ENCODE measurements around the gene NUP98.
A peak's percentile ranks its signal among the peaks of the same experiment; 100 is the strongest.

NUP98 gene

DNA sequence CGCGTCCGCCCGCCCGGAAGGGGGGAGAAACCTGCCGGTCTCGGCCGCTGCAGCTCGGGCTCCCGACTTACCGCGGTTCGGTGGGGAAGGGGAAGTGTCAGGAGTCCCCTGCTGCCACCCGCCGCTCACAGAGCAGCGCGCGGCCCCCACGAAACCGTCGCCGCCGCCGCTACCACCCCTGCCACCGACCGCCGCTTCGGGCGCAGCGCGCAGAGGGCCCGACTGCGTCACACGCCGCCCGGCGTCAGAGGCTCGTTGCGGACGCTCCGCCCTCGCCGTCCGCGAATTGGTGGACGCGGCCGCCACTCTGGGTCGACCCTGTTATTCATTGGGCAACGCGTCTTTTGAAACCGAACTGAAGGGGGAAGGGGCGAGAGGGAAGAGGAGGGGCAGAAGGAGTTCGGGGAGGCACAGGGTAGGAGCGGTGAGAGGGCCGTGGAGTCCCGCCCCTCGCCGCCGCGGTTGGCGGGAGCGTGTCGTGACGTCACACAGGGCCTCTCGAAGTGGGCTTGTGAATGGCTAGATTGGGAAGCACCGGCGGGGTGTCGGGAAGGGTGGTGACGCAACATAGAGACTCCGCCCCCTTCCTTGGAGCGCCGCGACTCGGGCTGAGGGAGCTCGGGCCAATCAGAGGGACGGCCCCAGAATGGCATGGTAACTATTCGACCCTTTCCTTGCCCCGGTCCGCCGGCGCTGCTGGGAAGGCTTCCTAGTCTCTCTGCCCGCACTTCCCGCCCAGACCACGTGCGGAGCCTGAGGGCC lies at the start of gene NUP98:
TSS of gene NUP98 (minus strand) at position 226 of the 762 bp plus-strand sequence. CDS start 15,437 bp downstream, outside the sequence.
- DNase-seq: peak; percentile 100

DNA sequence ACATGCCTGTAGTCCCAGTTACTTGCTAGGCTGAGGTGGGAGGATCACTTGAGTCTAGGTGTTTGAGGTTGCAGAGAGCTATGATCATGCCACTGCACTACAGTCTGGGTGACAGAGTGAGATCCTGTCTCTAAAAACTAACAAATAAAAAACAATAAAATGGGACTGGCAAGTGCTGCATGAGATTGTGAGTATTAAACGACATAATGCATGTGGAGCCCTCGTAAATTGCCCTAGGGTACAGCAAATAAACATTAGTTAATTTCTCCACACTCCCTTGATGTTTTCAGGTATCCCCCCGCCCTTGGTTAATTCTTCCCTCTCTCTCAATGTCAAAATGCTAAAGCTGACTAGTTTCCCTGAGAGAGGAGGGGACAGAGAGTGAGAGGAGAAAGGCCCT lies 48.3 kb upstream of the NUP98 start:
- no peak for DNase-seq

DNA sequence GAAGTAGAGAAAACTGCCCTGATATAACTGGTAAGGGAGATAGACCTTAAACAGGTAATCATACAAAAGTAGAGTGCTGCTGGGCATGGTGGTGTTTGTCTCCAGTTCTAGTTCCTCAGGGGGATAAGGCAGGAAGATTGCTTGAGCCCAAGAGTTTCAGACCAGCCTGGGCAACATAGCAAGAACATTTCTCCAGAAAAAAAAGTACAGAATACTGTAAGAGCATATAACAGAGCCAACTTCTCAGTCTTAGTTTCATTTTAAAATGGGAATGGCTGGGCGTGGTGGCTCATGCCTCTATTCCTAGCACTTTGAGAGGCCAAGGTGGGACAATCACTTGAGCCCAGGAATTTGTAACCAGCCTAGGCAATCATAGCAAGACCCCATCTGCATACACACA lies 47.9 kb upstream of the NUP98 start:
- DNase-seq: no peak

GRCh38 chr11:3843326-3843725 lies 46.0 kb upstream of the NUP98 start:
- DNase-seq: no peak

DNA sequence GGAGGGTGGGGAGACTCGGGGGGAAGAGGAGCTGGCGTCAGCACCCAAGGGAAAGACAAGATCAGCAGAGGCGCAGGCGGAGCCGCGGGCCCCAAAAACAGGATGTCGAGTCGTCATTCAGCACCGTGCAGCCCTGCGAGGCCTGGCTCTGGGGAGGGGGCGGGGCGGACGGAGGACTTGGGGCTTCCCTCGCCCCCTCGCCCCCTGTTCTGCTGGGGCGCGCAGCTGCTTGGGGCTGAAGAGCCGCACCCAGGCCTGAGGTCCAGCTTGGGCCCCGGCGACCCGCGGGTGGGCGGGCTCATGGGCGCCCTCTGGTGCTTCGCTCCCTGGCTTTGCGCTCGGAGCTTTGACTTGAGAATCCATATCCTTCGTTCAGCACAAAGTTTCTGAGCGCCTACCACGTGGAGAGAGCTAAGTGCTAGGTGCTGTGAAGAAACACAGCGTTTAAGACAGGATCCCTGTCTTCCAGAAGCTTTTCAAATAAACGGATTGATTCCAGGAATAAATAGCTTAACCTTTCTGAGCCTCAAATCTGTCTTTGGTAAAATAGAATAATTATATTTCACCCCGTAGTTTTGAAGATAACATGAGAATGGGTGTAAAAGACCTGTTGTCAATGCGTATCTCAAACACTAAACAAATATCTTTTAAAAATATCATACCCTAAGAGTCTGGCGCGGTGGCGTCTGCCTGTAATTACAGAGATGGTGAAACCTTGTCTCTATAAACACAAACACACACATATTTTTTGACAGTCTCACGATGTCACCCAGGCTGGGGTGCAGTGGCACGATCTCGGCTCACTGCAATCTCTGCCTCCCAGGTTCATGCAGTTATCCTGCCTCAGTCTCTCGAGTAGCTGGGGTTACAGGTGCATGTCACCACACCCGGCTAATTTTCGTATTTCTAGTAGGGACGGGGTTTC lies 44.3 kb upstream of the NUP98 start:
- DNase-seq: peak; percentile 96

GRCh38 chr11:3840870-3841425 lies 43.6 kb upstream of the NUP98 start, which contains the start of gene RHOG:
Gene RHOG, minus strand, starts transcription at chr11:3840959. Its CDS starts 12,821 bp downstream, at chr11:3828138.
- DNase-seq: peak; percentile 97

DNA sequence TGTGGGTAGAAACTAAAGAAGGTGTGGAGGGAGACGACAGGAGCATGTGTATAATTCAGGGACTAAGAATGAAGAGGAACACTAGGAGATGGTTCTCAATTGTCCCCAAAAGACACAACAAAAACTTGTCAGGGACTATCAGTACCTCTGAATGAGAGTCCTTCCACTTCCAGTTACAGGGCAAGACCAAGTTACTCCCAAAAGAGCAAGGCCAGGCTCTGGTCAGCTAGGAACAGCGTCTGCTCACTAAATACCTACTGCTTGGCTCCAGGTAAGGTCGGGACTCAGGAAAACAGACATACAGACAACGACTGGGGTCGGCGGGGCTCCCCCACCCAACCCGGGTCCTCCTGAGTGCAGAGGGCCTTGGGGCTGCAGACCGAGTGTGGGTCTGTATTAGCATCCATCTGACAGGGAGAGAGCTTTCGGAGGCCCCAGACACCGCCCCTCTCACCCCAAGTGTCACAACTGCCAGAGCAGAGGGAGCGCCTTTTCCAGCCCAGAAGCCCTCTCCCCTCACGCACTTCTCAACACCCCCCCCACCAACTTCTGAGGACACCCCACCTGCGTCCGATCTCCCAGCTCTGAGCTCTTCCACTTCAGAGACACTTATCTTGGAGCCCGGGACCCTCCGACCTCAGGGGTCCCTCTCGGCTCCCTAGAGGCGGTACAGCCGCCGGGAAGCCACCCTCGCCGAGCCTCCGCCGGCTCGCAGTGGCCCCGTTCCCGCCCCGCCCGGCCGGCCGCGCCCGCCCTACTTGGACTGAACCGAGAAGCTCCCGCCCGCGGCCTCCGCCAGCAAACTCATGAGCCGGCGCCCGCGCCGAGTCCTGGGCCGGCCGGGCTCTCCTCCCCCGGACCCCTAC lies 42.9 kb upstream of the NUP98 start:
- DNase-seq: peak; percentile 71

- peak; percentile 58 for DNase-seq
Observed at GRCh38 chr11:3838504-3838903, 41.1 kb upstream of the NUP98 start.

DNA sequence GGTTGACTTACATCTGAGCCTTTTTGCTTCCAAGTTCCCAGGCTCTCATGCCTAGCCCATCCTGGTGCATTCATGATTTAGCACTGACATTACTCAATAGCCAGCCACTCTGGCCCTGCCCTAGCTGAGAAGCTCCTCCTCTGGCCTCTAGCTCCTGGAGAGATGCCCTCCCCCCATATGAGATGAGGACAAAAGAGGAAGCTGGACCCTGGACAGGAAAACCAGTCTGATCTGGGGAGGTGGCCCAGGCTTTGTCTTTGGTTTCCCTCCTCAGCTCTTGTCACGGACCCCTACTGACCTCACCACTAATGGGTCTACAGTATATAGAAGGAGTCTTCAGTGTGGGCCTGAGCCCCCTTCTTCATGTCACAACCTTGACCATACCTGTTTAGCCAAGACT lies 40.4 kb upstream of the NUP98 start:
- peak; percentile 98 for DNase-seq

DNA sequence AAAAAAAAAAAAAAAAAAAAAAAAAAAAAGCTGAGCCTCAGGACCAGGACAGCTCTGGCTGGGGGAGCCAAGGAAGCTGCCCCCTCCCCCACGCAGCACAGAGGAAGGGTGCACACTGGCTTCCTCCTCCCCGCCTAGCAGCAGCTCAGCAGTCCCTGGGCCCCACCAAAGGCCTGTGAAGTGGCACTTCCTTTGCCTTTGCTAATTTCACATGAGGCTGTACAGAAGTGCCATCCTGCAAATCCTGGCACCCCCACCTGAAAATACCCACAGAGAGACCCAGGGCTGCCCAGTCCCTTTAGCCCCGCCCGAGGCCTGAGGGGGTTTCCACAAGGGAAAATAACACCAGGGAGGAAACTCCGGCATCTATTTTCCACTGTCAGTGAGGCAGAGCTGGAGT lies 39.5 kb upstream of the NUP98 start:
- DNase-seq: peak; percentile 41

- peak; percentile 62 for DNase-seq
Observed at GRCh38 chr11:3835751-3836150, 38.4 kb upstream of the NUP98 start.

DNA sequence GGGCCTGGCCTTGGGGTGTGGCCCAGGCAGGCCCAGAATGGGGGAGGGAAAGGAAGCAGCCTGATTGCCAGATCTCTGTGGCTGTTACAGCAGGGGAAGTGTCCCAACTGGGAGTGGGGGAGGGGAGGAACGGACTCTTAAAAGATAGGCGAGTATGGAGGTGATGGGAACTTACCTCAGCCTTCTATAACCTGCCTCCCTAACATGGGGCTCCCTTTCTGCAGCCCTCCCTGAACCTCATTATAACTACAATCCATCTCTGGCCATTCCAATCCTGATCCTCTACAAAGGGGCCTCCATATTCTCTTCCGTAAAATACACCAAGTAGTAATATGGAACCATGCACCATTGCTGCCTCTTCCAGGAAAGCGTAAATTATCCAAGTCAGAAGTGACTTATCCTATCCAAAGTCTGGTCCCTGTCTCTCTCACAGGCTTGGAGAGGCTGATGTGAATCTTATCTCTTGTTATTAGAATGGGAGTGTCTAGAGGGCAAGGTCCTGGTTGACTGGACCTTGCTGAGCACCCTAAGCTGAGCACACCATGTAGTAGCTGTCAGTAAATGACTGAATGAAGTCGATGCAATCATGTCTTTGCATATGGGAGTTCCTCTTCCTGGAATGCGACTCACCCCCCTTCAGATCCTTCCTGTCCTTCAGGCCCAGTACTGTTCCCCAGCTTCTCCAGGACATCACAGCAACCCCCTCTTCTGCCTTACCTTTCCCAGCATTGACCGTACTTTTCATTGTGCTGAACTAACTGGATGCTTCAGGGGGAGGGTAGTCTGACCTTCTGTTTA lies 37.5 kb upstream of the NUP98 start:
- peak; percentile 97 for DNase-seq

DNA sequence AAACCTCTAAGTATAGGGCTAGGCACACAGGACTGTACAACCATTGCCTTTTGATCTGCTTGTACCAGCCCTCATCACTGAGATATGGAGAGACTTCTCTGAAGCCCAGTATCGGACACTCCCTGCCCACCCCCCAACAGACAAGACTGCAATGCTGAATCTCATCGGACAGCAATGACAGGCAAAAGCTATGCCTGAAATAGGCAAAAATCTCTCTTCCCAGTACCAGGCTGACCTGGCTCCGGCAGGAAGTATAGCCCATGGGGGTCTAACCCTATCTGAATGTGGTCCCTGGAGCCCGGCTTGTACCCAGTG lies 37.0 kb upstream of the NUP98 start:
- no peak for DNase-seq

- peak; percentile 72 for DNase-seq
Observed at GRCh38 chr11:3833449-3833848, 36.1 kb upstream of the NUP98 start.

GRCh38 chr11:3832816-3833215 lies 35.5 kb upstream of the NUP98 start:
- DNase-seq: no peak

DNA sequence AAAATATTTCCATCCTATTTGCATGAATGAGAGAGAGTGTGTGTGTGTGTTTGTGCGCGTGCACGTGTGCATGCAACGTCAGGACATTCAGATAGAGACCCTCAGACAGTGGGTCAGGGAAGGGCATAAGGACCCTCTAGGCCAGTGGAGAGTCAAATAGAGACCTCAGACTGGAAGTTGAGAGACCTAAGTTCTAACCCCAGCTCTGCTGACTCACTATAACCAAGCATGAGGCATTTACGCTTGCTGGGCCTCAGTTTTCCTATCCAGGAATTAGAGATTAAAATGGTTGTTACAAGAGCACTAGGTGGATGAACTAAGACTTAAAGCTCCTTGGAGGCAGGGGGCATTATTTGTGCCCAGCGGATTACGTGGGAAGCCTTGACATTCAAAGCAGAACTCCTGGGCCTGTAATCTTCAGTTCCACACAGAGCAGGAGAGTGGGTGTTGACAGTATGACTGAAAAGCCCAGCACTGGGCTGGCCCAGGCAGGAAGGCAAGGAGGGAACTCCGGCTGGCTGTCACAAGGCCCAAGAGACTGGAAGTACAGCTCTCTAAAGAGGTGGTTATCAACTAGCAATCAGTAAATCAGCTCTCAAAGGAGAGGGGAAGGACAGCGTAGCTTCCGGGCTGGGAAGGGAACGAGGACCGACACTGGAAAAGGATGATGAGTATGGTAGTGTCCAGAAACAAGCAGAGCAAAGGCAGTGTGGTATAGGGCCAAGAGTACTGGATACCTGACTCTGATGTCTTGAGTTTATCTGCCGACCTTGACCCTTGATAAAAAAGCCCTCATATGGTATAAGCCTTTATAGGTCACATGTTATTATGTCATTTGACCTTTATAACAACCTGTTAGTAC lies 34.3 kb upstream of the NUP98 start:
- DNase-seq: peak; percentile 33

DNA sequence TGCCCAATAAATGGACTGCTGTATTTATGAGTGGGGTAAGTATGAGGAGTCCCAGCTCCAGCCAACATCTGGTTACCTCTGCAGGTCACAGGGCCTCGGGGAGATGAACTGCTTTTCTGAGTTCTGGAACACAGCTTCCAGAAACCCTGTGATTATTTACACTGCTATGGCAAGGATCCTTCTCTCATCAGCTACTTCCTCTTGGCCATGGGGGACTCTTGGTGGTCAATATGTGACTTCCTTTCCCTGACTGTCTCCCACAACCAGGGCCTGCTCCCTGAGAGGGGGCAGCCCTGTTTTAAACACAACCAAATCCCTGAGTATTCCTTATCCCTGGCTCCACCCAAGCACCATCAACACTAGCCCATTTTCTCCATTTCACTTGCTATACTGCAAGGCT lies 33.4 kb upstream of the NUP98 start:
- no peak for DNase-seq

DNA sequence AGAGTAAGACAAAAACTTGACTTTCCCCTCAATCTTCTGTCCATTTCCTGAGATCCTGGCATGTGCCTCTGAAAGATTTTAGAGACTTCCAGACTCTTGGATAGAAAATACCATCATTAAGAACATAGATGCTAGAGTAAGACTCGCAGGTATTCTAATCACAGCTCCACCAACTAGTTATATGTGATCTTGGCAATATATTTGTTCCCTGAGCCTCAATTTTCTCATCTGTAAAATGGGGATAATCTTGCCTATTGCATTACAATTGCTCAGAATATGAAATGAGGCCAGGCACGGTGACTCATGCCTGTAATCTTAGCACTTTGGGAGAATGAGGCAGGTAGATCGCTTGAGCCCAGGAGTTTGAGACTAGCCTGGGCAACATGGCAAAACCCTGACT lies 32.7 kb upstream of the NUP98 start:
- no peak for DNase-seq

- no peak for DNase-seq
Observed at GRCh38 chr11:3827434-3828186, 30.3 kb upstream of the NUP98 start.

DNA sequence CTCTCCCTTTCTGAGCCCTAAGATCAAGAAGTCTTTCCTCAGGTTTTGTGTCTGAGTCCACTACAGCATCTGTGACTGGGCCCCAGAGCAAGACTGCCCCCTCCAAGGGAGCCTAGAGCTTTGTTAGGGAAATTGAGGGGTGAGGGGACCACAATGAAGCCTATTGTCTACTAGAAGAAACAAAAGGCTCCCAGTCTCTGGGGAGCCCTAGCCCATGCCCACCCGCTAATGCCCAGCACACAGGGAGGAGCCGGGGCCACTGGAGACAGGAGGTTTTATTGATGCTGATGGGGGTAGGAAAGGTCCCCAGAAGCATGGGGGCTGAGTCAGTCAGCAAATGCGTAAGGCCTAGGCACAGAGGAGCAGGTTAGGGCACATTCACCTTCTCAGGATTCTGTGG lies 29.4 kb upstream of the NUP98 start:
- DNase-seq: no peak
